Measurements from ENCODE around the gene ATG16L2. TPM values are rescaled to one million over a fixed set of nuclear protein-coding genes. Genes with fewer than 3 reads are reported as not detected.

ATG16L2 gene
- total and polyA plus RNA-seq, 4 donors: 4.7 to 17.8 (median 7.4) TPM

DNA sequence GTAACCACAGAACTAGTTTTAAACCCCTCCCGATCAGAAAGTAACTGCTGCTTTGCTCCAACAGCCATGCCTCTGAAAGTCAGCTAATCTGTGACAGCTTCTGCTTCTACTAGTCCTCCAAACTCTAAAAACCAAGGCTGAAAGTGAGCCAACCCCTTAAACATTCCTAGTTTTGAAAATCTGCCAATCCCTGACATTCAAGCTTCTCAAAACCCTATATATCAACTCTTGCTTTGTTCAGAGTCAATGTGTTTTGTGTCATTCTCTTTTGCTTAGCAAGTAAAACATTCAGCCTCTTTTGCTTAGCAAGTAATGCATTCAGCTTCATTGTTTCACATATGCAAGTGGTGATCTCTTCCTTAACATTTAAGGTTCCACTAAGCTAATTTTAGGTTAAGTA is 56.9 kb downstream of the ATG16L2 start:
- H3K9me3 ChIP-seq (ENCODE audit: control insufficient read depth in 4 of 4, low read length in 3 of 4): no peaks in the 10 kb centered on the region
- no peak overlapping the region for H3K27ac ChIP-seq (ENCODE audit: low read depth in 1 of 2, low read length in 2 of 2)
- WGBS: 96% methylated on average over 1 of the region's 1 CpG
- H3K36me3 ChIP-seq (ENCODE audit: control insufficient read depth in 4 of 4, insufficient read depth in 3 of 4, low read depth in 1 of 4, low read length in 3 of 4): peaks cover 0 to 11% (median 9%) of the 10 kb centered on the region in 4 donors
- no peaks in the 10 kb centered on the region for H3K4me1 ChIP-seq (ENCODE audit: control insufficient read depth in 4 of 4, insufficient read depth in 4 of 4, low read length in 3 of 4)
- H3K27me3 ChIP-seq (ENCODE audit: control insufficient read depth in 4 of 4, insufficient read depth in 4 of 4, low read length in 3 of 4): no peaks in the 10 kb centered on the region
- DNase-seq (ENCODE audit: low spot score): no peak
- no peak overlapping the region for H3K4me3 ChIP-seq (ENCODE audit: low read depth in 1 of 3, low read length in 3 of 3)
- TF ChIP-seq SP1 (IDR thresholded peaks at IDR 0.05) (no peak), TAF1 (conservative IDR thresholded peaks at IDR 0.05) (no peak), YY1 (IDR thresholded peaks at IDR 0.05) (no peak), JUND (IDR thresholded peaks at IDR 0.05) (no peak)
- TF ChIP-seq, protein P1, sequence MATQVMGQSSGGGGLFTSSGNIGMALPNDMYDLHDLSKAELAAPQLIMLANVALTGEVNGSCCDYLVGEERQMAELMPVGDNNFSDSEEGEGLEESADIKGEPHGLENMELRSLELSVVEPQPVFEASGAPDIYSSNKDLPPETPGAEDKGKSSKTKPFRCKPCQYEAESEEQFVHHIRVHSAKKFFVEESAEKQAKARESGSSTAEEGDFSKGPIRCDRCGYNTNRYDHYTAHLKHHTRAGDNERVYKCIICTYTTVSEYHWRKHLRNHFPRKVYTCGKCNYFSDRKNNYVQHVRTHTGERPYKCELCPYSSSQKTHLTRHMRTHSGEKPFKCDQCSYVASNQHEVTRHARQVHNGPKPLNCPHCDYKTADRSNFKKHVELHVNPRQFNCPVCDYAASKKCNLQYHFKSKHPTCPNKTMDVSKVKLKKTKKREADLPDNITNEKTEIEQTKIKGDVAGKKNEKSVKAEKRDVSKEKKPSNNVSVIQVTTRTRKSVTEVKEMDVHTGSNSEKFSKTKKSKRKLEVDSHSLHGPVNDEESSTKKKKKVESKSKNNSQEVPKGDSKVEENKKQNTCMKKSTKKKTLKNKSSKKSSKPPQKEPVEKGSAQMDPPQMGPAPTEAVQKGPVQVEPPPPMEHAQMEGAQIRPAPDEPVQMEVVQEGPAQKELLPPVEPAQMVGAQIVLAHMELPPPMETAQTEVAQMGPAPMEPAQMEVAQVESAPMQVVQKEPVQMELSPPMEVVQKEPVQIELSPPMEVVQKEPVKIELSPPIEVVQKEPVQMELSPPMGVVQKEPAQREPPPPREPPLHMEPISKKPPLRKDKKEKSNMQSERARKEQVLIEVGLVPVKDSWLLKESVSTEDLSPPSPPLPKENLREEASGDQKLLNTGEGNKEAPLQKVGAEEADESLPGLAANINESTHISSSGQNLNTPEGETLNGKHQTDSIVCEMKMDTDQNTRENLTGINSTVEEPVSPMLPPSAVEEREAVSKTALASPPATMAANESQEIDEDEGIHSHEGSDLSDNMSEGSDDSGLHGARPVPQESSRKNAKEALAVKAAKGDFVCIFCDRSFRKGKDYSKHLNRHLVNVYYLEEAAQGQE (IDR thresholded peaks at IDR 0.05): no peak
- TF ChIP-seq, protein P2, sequence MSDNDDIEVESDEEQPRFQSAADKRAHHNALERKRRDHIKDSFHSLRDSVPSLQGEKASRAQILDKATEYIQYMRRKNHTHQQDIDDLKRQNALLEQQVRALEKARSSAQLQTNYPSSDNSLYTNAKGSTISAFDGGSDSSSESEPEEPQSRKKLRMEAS (IDR thresholded peaks at IDR 0.05): no peak
- H3K9ac ChIP-seq (ENCODE audit: low read depth in 1 of 2, low read length in 2 of 2): no peak overlapping the region

DNA sequence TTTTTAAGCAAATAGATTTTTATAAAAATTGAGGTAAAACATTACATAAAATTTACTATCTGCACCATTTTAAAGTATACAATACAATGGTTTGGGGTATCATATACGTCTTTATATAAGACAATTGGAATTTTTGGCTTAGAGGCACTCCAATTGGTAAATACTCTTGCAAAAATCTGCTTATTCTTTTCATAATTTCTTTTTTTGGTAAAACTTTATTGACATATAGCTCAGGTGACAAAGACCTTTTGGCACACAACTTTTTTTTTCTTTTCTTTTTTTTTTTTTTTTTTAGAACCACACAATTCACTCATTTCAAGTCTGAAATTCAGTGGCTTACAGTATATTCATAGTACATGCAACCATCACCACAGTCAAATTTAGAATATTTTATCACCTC is 57.8 kb downstream of the ATG16L2 start:
- TF ChIP-seq RXRA (IDR thresholded peaks at IDR 0.05) (no peak), FOXA1 (IDR thresholded peaks at IDR 0.05) (no peak), EGR1 (IDR thresholded peaks at IDR 0.05; ENCODE audit: low read depth in 2 of 2) (no peak), RAD21 (IDR thresholded peaks at IDR 0.05) (no peak), YY1 (IDR thresholded peaks at IDR 0.05) (no peak), JUND (IDR thresholded peaks at IDR 0.05) (no peak), HNF4G (IDR thresholded peaks at IDR 0.05) (no peak), TAF1 (conservative IDR thresholded peaks at IDR 0.05) (no peak), GABPA (IDR thresholded peaks at IDR 0.05 in 1 of 2, conservative IDR thresholded peaks at IDR 0.05 in 1 of 2) (no peak), NR2F2 (IDR thresholded peaks at IDR 0.05) (no peak), HNF4A (conservative IDR thresholded peaks at IDR 0.05) (no peak)
- TF ChIP-seq, protein P3, sequence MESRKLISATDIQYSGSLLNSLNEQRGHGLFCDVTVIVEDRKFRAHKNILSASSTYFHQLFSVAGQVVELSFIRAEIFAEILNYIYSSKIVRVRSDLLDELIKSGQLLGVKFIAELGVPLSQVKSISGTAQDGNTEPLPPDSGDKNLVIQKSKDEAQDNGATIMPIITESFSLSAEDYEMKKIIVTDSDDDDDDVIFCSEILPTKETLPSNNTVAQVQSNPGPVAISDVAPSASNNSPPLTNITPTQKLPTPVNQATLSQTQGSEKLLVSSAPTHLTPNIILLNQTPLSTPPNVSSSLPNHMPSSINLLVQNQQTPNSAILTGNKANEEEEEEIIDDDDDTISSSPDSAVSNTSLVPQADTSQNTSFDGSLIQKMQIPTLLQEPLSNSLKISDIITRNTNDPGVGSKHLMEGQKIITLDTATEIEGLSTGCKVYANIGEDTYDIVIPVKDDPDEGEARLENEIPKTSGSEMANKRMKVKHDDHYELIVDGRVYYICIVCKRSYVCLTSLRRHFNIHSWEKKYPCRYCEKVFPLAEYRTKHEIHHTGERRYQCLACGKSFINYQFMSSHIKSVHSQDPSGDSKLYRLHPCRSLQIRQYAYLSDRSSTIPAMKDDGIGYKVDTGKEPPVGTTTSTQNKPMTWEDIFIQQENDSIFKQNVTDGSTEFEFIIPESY (IDR thresholded peaks at IDR 0.05): no peak
- TF ChIP-seq, protein P2 (IDR thresholded peaks at IDR 0.05): no peak
- TF ChIP-seq, protein P1 (IDR thresholded peaks at IDR 0.05): no peak
- TF ChIP-seq, protein P4, sequence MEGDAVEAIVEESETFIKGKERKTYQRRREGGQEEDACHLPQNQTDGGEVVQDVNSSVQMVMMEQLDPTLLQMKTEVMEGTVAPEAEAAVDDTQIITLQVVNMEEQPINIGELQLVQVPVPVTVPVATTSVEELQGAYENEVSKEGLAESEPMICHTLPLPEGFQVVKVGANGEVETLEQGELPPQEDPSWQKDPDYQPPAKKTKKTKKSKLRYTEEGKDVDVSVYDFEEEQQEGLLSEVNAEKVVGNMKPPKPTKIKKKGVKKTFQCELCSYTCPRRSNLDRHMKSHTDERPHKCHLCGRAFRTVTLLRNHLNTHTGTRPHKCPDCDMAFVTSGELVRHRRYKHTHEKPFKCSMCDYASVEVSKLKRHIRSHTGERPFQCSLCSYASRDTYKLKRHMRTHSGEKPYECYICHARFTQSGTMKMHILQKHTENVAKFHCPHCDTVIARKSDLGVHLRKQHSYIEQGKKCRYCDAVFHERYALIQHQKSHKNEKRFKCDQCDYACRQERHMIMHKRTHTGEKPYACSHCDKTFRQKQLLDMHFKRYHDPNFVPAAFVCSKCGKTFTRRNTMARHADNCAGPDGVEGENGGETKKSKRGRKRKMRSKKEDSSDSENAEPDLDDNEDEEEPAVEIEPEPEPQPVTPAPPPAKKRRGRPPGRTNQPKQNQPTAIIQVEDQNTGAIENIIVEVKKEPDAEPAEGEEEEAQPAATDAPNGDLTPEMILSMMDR (IDR thresholded peaks at IDR 0.05; ENCODE audit: low read depth, low read length, missing input control): no peak
- 100% methylated on average over 1 of the region's 1 CpG for WGBS

More for the DNA sequence above, 57.8 kb downstream of the ATG16L2 start:
- Histone ChIP-seq H3K36me3 (ENCODE audit: control insufficient read depth in 4 of 4, insufficient read depth in 3 of 4, low read depth in 1 of 4, low read length in 3 of 4) (peaks cover 0 to 10% (median 5%) of the 10 kb centered on the region in 4 donors), H3K4me3 (ENCODE audit: low read depth in 1 of 3, low read length in 3 of 3) (no peak overlapping the region), H3K9me3 (ENCODE audit: control insufficient read depth in 4 of 4, low read length in 3 of 4) (no peaks in the 10 kb centered on the region), H3K27ac (ENCODE audit: low read depth in 1 of 2, low read length in 2 of 2) (no peak overlapping the region), H3K27me3 (ENCODE audit: control insufficient read depth in 4 of 4, insufficient read depth in 4 of 4, low read length in 3 of 4) (no peaks in the 10 kb centered on the region), H3K9ac (ENCODE audit: low read depth in 1 of 2, low read length in 2 of 2) (no peak overlapping the region), H3K4me1 (ENCODE audit: control insufficient read depth in 4 of 4, insufficient read depth in 4 of 4, low read length in 3 of 4) (no peaks in the 10 kb centered on the region)
- no peak for DNase-seq (ENCODE audit: low spot score)

Data from liver (tissue), 9 donors.